22Rv1 (cell line): ENCODE data around the gene TMEM245.

Experiments used
- H3K27ac ChIP-seq: fragments of 450-650 bp; 2 replicates; pipeline ENCODE4 v1.5.1; 2017
- ZFX ChIP-seq: fragments of 450-650 bp; IDR thresholded peaks from 2 replicates; pipeline ENCODE4 v1.6.1; 2017; ENCODE audit warnings: antibody characterized with exemption, borderline replicate concordance
- TF ChIP-seq, protein P1 (sequence below): fragments of 450-650 bp; IDR thresholded peaks from 2 replicates; pipeline ENCODE4 v1.5.1; 2017; ENCODE audit warnings: mild to moderate bottlenecking

The TMEM245 gene

DNA sequence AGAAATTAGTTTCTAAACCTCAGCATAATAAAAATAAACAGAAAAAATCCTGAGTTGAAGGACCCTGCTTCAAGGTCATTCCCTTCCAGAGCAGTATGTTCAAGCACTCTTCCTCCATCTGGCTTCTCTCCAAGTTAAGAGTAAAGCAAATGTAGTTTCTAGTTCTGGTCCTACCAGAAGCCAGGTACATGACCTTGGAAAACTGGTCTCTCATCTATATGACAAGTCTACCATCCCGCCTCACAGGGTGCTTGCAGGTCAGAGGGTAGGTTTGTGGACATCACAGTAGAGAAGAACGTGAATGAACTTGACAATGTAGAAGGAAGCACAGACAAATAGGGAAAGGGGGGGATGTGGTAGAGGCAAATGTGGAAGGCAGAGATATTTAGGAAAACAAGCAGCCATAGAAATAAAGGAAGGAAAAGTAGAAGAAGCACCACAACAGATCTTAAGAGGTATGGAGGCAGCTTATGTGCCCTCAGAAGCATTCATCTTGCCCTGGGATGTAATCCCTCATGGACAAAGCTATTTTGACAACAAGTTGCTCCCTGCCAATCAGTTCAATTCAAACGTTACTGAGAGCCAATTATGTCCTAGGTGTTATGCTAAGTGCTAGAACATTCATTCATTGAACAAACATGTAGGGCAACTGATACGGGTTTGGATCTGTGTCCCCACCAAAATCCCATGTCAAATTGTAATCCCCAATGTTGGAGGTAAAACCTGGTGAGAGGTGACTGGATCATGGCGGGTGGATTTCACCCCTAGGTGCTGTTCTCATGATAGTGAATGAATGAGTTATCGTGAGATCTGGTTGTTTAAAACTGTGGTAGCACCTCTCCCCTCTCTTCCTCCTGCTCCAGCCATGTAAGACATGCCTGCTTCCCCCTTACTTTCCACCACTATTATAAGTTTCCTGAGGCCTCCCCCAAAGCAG lies 82.7 kb downstream of the TMEM245 start:
- TF ChIP-seq, protein P1, sequence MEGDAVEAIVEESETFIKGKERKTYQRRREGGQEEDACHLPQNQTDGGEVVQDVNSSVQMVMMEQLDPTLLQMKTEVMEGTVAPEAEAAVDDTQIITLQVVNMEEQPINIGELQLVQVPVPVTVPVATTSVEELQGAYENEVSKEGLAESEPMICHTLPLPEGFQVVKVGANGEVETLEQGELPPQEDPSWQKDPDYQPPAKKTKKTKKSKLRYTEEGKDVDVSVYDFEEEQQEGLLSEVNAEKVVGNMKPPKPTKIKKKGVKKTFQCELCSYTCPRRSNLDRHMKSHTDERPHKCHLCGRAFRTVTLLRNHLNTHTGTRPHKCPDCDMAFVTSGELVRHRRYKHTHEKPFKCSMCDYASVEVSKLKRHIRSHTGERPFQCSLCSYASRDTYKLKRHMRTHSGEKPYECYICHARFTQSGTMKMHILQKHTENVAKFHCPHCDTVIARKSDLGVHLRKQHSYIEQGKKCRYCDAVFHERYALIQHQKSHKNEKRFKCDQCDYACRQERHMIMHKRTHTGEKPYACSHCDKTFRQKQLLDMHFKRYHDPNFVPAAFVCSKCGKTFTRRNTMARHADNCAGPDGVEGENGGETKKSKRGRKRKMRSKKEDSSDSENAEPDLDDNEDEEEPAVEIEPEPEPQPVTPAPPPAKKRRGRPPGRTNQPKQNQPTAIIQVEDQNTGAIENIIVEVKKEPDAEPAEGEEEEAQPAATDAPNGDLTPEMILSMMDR = no peak
- TF ChIP-seq ZFX = no peak
- no peak overlapping the region for H3K27ac ChIP-seq

DNA sequence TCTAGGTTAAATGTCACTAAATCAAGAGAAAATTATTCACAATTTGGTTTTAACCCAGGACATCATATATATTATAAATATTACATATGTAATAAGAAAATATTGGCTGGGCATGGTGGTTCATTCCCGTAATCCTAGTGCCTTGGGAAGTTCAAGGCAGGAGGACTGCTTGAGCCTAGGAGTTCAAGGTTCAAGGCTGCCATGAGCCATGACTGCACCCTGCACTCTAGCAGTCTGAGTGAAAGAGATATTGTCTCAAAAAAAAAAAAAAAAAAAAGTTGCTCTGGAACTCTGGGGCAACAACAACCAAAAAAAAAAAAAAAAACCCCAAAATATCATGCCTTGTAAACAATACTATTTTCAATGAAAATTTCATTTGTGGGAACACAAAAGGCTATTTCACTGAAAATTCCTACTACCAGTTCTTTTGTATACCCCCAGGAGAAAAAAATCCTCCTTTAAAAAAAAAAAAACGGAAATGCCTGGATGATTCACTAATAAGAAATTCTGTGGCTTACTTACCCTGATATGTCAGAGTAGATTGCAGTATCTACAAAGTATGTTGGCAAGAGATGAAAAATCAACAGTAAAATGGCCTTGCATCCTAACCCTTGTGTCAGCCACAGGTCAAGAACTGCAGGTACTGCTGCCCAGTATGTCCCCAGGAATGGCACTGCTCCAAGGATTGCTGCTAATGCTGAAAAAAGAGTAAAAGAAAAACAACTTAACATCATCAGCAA lies 83.9 kb downstream of the TMEM245 start:
- H3K27ac ChIP-seq = no peak overlapping the region
- no peak for TF ChIP-seq ZFX
- TF ChIP-seq, protein P1 = no peak

DNA sequence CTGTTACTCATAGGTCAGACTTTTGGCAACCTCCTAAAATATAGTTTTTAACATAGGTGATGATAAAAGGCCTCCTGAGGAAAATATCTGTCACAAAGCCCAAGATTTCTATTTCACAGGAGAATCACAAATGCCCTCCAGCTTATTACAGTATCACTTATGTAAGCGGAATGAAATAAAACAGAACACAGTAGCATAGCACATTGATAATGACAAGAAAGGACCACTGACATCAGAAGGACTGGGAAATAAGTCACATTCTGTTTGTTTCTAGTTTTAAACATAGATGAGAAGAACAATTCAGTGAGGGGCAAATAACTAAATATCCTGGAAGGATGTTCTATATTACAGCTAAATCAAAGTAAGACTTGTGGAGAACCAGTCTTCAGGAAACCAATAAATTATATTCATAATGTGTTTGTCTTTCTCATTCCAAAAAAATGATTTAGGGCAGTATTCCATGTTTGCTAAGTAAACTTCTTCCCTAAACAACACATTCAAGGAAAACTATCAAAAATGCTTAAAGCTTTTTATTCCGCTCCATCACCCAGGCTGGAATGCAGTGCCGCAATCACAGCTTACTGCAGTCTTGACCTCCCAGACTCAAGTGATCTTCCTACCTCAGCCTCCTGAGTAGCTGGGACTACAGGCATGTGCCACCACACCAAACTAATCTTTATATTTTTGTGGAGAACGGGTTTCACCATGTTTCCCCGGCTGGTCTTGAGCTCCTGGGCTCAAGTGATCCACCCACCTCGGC lies 85.6 kb downstream of the TMEM245 start:
- no peak overlapping the region for H3K27ac ChIP-seq
- TF ChIP-seq, protein P1 = no peak
- TF ChIP-seq ZFX = no peak

DNA sequence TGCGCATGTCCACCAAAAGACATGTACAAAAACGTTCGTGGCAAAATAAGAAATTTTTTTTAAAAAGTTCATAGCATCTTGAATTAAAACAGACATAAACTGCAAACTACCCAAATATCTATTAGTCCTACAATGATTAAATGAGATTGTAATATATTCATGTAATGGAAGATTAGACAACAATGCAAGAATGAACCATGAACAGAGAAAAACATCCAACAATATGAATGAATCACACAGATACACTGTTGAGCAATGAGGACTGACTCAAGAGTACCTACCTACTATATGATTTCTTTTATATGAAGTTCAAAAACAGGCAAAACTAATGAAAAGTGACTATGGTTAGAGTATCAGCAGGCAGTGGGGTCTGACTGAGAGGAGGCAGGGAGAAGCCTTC lies 88.5 kb downstream of the TMEM245 start:
- H3K27ac ChIP-seq = no peak overlapping the region
- TF ChIP-seq, protein P1 = no peak
- no peak for TF ChIP-seq ZFX

DNA sequence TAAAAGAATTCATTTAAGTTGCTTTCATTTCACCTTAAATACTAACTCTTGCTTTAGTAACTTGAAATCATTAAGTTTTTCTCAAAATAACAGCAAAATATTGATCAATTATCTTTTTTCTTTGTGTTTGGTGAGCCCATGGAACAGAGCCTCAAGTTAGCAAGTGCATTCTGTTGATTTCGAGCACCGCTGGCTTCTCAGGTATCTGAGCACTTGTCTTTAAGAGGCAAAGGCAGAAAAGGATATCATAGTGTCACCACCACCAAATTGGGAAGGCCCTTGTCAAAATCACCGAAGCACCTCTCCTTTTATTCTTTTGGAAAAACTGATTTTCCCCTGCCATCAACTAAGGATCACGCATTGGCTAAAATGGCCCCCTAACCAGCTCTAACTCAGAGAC lies 89.3 kb downstream of the TMEM245 start:
- H3K27ac ChIP-seq = no peak overlapping the region
- TF ChIP-seq, protein P1 = no peak
- TF ChIP-seq ZFX = no peak

DNA sequence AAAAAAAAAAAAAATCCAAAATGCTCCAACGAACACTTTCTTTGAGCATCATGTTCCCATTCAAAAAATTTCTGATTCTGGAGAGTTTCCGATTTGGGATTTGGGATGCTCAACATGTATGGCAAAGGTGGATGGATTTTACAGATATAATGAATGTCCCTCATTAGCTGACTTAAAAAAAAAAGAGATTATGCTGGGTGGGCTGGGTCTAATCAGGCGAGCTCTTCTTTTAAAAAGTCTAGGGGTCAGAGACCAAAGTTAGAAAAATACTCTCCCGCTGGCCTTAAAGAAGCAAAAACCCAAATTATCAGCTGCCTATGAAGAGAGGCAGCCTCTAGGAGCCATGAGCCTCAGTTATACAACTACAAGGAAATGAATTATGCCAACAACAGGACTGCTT lies 91.3 kb downstream of the TMEM245 start:
- H3K27ac ChIP-seq = no peak overlapping the region
- TF ChIP-seq, protein P1 = no peak
- TF ChIP-seq ZFX = no peak
